K562 (cell line): ENCODE results near the gene CACNA1I. TPM values are rescaled to one million over a fixed set of nuclear protein-coding genes. Genes with fewer than 3 reads are reported as not detected.

Source experiments
- ATAC-seq: fragments of 200-7000 bp; cut with Tn5 transposase; 3 replicates; pipeline ENCODE4 v1.9.1; 2020; ENCODE audit warnings: moderate library complexity
- BruUV-seq: library from RNA; stranded (reverse); fragments of 400-500 nt; replicated peaks from 2 replicates; lab custom pipeline; 2021; lab: Mats Ljungman, UMichigan
- CTCF ChIA-PET: fragments of 300-600 bp; formaldehyde crosslinking; extraction: SDS; loops from one replicate; lab custom pipeline; 2021; ENCODE audit warnings: low intra/inter-chr PET ratio; lab: Yijun Ruan, JAX
- POLR2A ChIA-PET: fragments of 300-600, 350-650 bp; sonication (Branson Sonifier 250); formaldehyde crosslinking; extraction: SDS; loops from one replicate; lab custom pipeline; 2021; ENCODE audit warnings: antibody characterized with exemption, inconsistent platforms; lab: Yijun Ruan, JAX
- DNase-seq, 4 experiments: peaks; one replicate each; pipeline versions ENCODE4 v3.0.0 to v3.0.0-alpha.2; 2011 to 2018; ENCODE audit warnings: low spot score in 3 of 4, mixed read lengths in 3 of 4; ENCODE audit errors: extremely low read depth in 1 of 4
- FAIRE-seq: peaks from 2 replicates; lab custom pipeline; 2011; peaks lifted over from hg19 to GRCh38; lab: Jason Lieb, UNC
- H2AFZ ChIP-seq: 2 replicates; pipeline ENCODE4 v1.6.0; 2011; ENCODE audit warnings: low read depth, low read length, control low read depth, inconsistent platforms
- H3K27ac ChIP-seq: fragments of 200-600 bp; 3 replicates; pipeline ENCODE4 v1.8.0; 2011; ENCODE audit warnings: low read depth, mild to moderate bottlenecking, control low read depth, inconsistent platforms, low read length, moderate library complexity, mixed read lengths; ENCODE audit errors: extremely low read depth
- H3K27me3 ChIP-seq, 2 experiments: fragments of 300-600 bp in 1 of 2; 2 replicates in 1 of 2; 3 replicates in 1 of 2; pipeline versions ENCODE4 v1.6.0 to v1.8.0; 2011; ENCODE audit warnings: inconsistent platforms in 2 of 2, low read length in 2 of 2, mild to moderate bottlenecking in 1 of 2, mixed read lengths in 1 of 2, moderate library complexity in 1 of 2; ENCODE audit not compliant: control insufficient read depth in 2 of 2, insufficient read depth in 2 of 2
- H3K36me3 ChIP-seq: fragments of 300-600 bp; 3 replicates; pipeline ENCODE4 v1.8.0; 2011; ENCODE audit warnings: mild to moderate bottlenecking, low read length, inconsistent platforms; ENCODE audit not compliant: control insufficient read depth, insufficient read depth
- H3K4me1 ChIP-seq, 2 experiments: fragments of 200-600 bp in 1 of 2; replicated peaks in 1 of 2; 2 replicates in 1 of 2; 3 replicates in 1 of 2; pipeline versions ENCODE4 v1.5.1 to v1.8.0; 2011; ENCODE audit warnings: inconsistent platforms in 2 of 2, low read length in 2 of 2, mild to moderate bottlenecking in 1 of 2, mixed read lengths in 1 of 2, moderate library complexity in 1 of 2; ENCODE audit not compliant: control insufficient read depth in 2 of 2, insufficient read depth in 2 of 2
- H3K4me2 ChIP-seq: 2 replicates; pipeline ENCODE4 v1.6.1; 2011; ENCODE audit warnings: low read length, control low read depth, inconsistent platforms, mixed read lengths; ENCODE audit not compliant: insufficient read depth
- H3K4me3 ChIP-seq: fragments of 200-600 bp; sonication (generic), shearing (Covaris generic); 2 replicates; pipeline ENCODE4 v1.5.1; 2016; ENCODE audit warnings: control low read depth, inconsistent platforms
- H3K79me2 ChIP-seq: fragments of 200-600 bp; 3 replicates; pipeline ENCODE4 v1.8.0; 2011; ENCODE audit warnings: low read length, inconsistent platforms; ENCODE audit not compliant: control insufficient read depth, insufficient read depth
- H3K9ac ChIP-seq, 2 experiments: 2 replicates each; pipeline versions ENCODE4 v1.6.0 to v1.6.1; 2011; ENCODE audit warnings: low read depth in 2 of 2, low read length in 2 of 2, control low read depth in 1 of 2, inconsistent platforms in 1 of 2, mild to moderate bottlenecking in 1 of 2, mixed read lengths in 1 of 2; ENCODE audit not compliant: insufficient read depth in 1 of 2
- H3K9me1 ChIP-seq: one replicate; pipeline ENCODE4 v1.6.0; 2011; ENCODE audit warnings: inconsistent platforms, mild to moderate bottlenecking, low read length, moderate library complexity; ENCODE audit not compliant: control insufficient read depth, insufficient read depth
- H3K9me3 ChIP-seq: replicated peaks from 2 replicates; pipeline ENCODE4 v1.5.1; 2011; ENCODE audit warnings: low read depth, low read length, inconsistent platforms; ENCODE audit not compliant: control insufficient read depth, insufficient read depth
- H4K20me1 ChIP-seq: replicated peaks from 2 replicates; pipeline ENCODE4 v1.6.1; 2011; ENCODE audit warnings: low read length, inconsistent platforms, mixed read lengths; ENCODE audit not compliant: control insufficient read depth, insufficient read depth
- CREM ChIP-seq: IDR thresholded peaks from 2 replicates; pipeline ENCODE4 v1.6.1; 2014; ENCODE audit warnings: antibody characterized with exemption, low read depth
- FIP1L1 ChIP-seq: fragments of 200-400 bp; formaldehyde crosslinking; IDR thresholded peaks from 2 replicates; pipeline ENCODE4 v1.6.1; 2018; ENCODE audit warnings: mild to moderate bottlenecking, low read depth, low read length; ENCODE audit not compliant: poor library complexity, severe bottlenecking
- HNRNPK ChIP-seq: fragments of 200-400 bp; formaldehyde crosslinking; IDR thresholded peaks from one replicate; pipeline ENCODE4 v1.6.1; 2018; ENCODE audit warnings: mild to moderate bottlenecking, low read depth, low read length; ENCODE audit not compliant: poor library complexity, severe bottlenecking
- KLF6 ChIP-seq: fragments of 250-450 bp; sonication (Bioruptor Pico); IDR thresholded peaks from 2 replicates; pipeline ENCODE4 v1.4.0; 2020; ENCODE audit warnings: mild to moderate bottlenecking, moderate library complexity, borderline replicate concordance
- LEF1 ChIP-seq: fragments of 450-650 bp; IDR thresholded peaks from 2 replicates; pipeline ENCODE4 v1.6.1; 2016; ENCODE audit warnings: mild to moderate bottlenecking
- MCM3 ChIP-seq: fragments of 450-650 bp; IDR thresholded peaks from 2 replicates; pipeline ENCODE4 v1.6.1; 2016
- NR2F6 ChIP-seq: fragments of 450-650 bp; formaldehyde crosslinking; IDR thresholded peaks from 2 replicates; pipeline ENCODE4 v1.4.0; 2020; ENCODE audit warnings: mild to moderate bottlenecking
- POLR2H ChIP-seq: IDR thresholded peaks from 2 replicates; pipeline ENCODE4 v1.6.1; 2016; ENCODE audit warnings: missing genetic modification characterization, low read depth, mild to moderate bottlenecking, control low read depth, missing compliant biosample characterization, moderate library complexity
- SMAD1 ChIP-seq: fragments of 150-350 bp; IDR thresholded peaks from 2 replicates; pipeline ENCODE4 v1.6.1; 2014; ENCODE audit warnings: low read length, low read depth; ENCODE audit not compliant: partially characterized antibody
- SMC3 ChIP-seq: conservative IDR thresholded peaks from 2 replicates; pipeline ENCODE4 v1.6.1; 2011; ENCODE audit warnings: low read depth, low read length, improper control_type of control experiment; ENCODE audit not compliant: insufficient read depth
- ZKSCAN3 ChIP-seq: fragments of 250-450 bp; sonication (Bioruptor Pico); IDR thresholded peaks from 2 replicates; pipeline ENCODE4 v1.4.0; 2020
- ZNF274 ChIP-seq: IDR thresholded peaks from 2 replicates; pipeline ENCODE4 v1.6.1; 2011; ENCODE audit warnings: low read depth, mild to moderate bottlenecking, low read length, moderate library complexity, borderline replicate concordance
- WGBS: fragments of 100-300 bp; shearing (Covaris generic); methylation state at CpG from one replicate; pipeline ENCODE4 v1.1.6; 2016; ENCODE audit warnings: low coverage, mixed read lengths; ENCODE audit not compliant: insufficient coverage; ENCODE audit errors: missing lambda C conversion rate; 5-methylcytosine and 5-hydroxymethylcytosine counted together
- in situ Hi-C: fragments of 300-500 bp; cut with MboI; formaldehyde crosslinking; loops from 4 replicates; pipeline ENCODE4 v1.15.0; 2018; ENCODE audit warnings: inconsistent platforms, mixed read lengths
- intact Hi-C: fragments of 100-400 bp; cut with micrococcal nuclease; formaldehyde crosslinking; loops from 2 replicates; pipeline ENCODE4 v1.14.2; 2022
- polyA plus RNA-seq, 8 experiments: library from polyadenylated mRNA; depleted of rRNA in 4 of 8; stranded (reverse) in 5 of 8; unstranded in 3 of 8; fragments of >200 nt; fragmentation: Nextera tagmentation in 2 of 8; fragmentation: Illumina TruSeq in 1 of 8; extraction: Ambion mirVana in 2 of 8; extraction: Trizol in 1 of 8; gene quantifications; 2 replicates each; pipeline versions ENCODE4 v1.2.1 to v1.2.3, GENCODE V29; 2011 to 2014; ENCODE audit warnings: inconsistent platforms in 1 of 8, missing spikeins in 1 of 8
- total RNA-seq, 7 experiments: library from RNA; depleted of rRNA in 6 of 7; stranded (reverse); fragments of >200 nt in 6 of 7; fragmentation: Illumina TruSeq in 2 of 7; extraction: Trizol in 2 of 7; gene quantifications; 2 replicates each; pipeline versions ENCODE4 v1.2.1 to v1.2.3, GENCODE V29; 2011 to 2021; ENCODE audit warnings: low replicate concordance in 1 of 7
- TF ChIP-seq, protein P1 (sequence below): fragments of 250-450 bp; sonication (Bioruptor Pico); IDR thresholded peaks from 2 replicates; pipeline ENCODE4 v1.4.0; 2020; ENCODE audit warnings: mild to moderate bottlenecking, moderate library complexity, borderline replicate concordance
- TF ChIP-seq, protein P2 (sequence below): fragments of 250-450 bp; sonication (Bioruptor Pico); IDR thresholded peaks from 2 replicates; pipeline ENCODE4 v1.8.0; 2021; ENCODE audit warnings: borderline replicate concordance, mild to moderate bottlenecking, moderate library complexity; ENCODE audit not compliant: poor library complexity, severe bottlenecking

The CACNA1I gene
- total and polyA plus RNA-seq, 9 of the 15 experiments (the other 6 are each of a cell fraction or from before 2014, with no cell fraction given): 0.01 to 0.79 (median 0.32) TPM; not detected in 1

GRCh38 chr22:39580006-39580441 lies 9.5 kb downstream of the CACNA1I start:
- peak overlapping the region in 1 of 2 experiments; percentile 45; a peak in 2 of 4 replicates for H3K9ac ChIP-seq
- H2AFZ ChIP-seq: no peak overlapping the region
- H3K9me1 ChIP-seq: no peaks in the 10 kb centered on the region
- WGBS: 18% methylated on average over 4 of the region's 5 CpGs
- no peaks in the 10 kb centered on the region for H3K9me3 ChIP-seq
- DNase-seq (no peak), ATAC-seq (no peak), FAIRE-seq (no peak)
- no peaks in the 10 kb centered on the region for H4K20me1 ChIP-seq
- intact Hi-C loops (no loop called here), in situ Hi-C loops (no loop called here)
- no TSS peak for BruUV-seq
- no peaks in the 10 kb centered on the region for H3K36me3 ChIP-seq
- POLR2A ChIA-PET: interaction anchor here (0.6 kb wide), 1 partner anchor 412 kb away, joined by 3 read pairs; no protein-coding TSS in a partner anchor
- peaks cover 5 to 11% of the 10 kb centered on the region in 2 experiments; a peak in 4 of 5 replicates for H3K4me1 ChIP-seq
- no peaks in the 10 kb centered on the region for H3K79me2 ChIP-seq
- no peak overlapping the region for H3K27ac ChIP-seq
- H3K27me3 ChIP-seq: no peaks in the 10 kb centered on the region
- no peak for TF ChIP-seq LEF1
- TF ChIP-seq, protein P1, sequence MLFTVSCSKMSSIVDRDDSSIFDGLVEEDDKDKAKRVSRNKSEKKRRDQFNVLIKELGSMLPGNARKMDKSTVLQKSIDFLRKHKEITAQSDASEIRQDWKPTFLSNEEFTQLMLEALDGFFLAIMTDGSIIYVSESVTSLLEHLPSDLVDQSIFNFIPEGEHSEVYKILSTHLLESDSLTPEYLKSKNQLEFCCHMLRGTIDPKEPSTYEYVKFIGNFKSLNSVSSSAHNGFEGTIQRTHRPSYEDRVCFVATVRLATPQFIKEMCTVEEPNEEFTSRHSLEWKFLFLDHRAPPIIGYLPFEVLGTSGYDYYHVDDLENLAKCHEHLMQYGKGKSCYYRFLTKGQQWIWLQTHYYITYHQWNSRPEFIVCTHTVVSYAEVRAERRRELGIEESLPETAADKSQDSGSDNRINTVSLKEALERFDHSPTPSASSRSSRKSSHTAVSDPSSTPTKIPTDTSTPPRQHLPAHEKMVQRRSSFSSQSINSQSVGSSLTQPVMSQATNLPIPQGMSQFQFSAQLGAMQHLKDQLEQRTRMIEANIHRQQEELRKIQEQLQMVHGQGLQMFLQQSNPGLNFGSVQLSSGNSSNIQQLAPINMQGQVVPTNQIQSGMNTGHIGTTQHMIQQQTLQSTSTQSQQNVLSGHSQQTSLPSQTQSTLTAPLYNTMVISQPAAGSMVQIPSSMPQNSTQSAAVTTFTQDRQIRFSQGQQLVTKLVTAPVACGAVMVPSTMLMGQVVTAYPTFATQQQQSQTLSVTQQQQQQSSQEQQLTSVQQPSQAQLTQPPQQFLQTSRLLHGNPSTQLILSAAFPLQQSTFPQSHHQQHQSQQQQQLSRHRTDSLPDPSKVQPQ (CRISPR knock-in tag): no peak
- CTCF ChIA-PET: no interaction called here
- H3K4me3 ChIP-seq: no peak overlapping the region
- no peak overlapping the region for H3K4me2 ChIP-seq

DNA sequence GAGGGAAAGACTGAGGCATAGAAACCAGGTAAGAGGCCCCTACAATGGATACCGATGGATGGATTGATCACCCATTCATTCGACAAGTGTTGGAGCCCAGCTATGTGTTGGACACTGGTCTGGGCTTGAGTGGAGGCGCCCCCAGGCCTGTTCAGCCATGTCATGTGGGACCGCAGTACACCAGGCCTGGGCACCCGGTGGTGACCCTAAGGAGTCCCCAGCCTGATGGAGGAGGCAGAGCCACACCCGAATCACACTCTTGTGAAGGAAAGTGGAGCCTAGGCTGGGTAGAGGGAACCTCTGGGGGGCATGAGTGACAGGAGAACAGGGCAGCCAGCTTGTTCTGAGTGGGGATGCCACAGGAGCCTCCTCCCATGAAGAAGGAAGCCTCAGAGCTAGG lies 10.2 kb downstream of the CACNA1I start:
- no peaks in the 10 kb centered on the region for H4K20me1 ChIP-seq
- intact Hi-C loops: no loop called here
- no peaks in the 10 kb centered on the region for H3K79me2 ChIP-seq
- no TSS peak for BruUV-seq
- WGBS: 39% methylated on average over 5 of the region's 6 CpGs
- H2AFZ ChIP-seq: no peak overlapping the region
- no peak for DNase-seq
- H3K4me3 ChIP-seq: no peak overlapping the region
- no peak overlapping the region for H3K27ac ChIP-seq
- H3K9ac ChIP-seq: no peak overlapping the region
- no peak for FAIRE-seq
- H3K27me3 ChIP-seq: no peaks in the 10 kb centered on the region
- ChIA-PET CTCF (no interaction called here), POLR2A (no interaction called here)
- in situ Hi-C loops: no loop called here
- H3K4me1 ChIP-seq: peaks cover 0 to 8% of the 10 kb centered on the region in 2 experiments; a peak in 2 of 5 replicates
- no peak for ATAC-seq
- no peaks in the 10 kb centered on the region for H3K36me3 ChIP-seq
- no peaks in the 10 kb centered on the region for H3K9me3 ChIP-seq
- H3K9me1 ChIP-seq: no peaks in the 10 kb centered on the region
- H3K4me2 ChIP-seq: no peak overlapping the region
- TF ChIP-seq, protein P2, sequence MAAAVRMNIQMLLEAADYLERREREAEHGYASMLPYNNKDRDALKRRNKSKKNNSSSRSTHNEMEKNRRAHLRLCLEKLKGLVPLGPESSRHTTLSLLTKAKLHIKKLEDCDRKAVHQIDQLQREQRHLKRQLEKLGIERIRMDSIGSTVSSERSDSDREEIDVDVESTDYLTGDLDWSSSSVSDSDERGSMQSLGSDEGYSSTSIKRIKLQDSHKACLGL (CRISPR knock-in tag): no peak
- no peak for TF ChIP-seq KLF6
- TF ChIP-seq POLR2H (tag): no peak
- TF ChIP-seq FIP1L1: no peak
- TF ChIP-seq NR2F6 (CRISPR knock-in tag): no peak
- no peak for TF ChIP-seq SMAD1
- TF ChIP-seq MCM3: no peak
- TF ChIP-seq SMC3: no peak
- TF ChIP-seq ZKSCAN3 (CRISPR knock-in tag): no peak
- no peak for TF ChIP-seq CREM
- no peak for TF ChIP-seq ZNF274
- no peak for TF ChIP-seq HNRNPK
